Measurements from ENCODE around the gene MZF1. TPM values are rescaled to one million over a fixed set of nuclear protein-coding genes. Genes with fewer than 3 reads are reported as not detected.

Gene MZF1
- total RNA-seq, 1 experiment from 2014 or later, result 33.0 TPM

DNA sequence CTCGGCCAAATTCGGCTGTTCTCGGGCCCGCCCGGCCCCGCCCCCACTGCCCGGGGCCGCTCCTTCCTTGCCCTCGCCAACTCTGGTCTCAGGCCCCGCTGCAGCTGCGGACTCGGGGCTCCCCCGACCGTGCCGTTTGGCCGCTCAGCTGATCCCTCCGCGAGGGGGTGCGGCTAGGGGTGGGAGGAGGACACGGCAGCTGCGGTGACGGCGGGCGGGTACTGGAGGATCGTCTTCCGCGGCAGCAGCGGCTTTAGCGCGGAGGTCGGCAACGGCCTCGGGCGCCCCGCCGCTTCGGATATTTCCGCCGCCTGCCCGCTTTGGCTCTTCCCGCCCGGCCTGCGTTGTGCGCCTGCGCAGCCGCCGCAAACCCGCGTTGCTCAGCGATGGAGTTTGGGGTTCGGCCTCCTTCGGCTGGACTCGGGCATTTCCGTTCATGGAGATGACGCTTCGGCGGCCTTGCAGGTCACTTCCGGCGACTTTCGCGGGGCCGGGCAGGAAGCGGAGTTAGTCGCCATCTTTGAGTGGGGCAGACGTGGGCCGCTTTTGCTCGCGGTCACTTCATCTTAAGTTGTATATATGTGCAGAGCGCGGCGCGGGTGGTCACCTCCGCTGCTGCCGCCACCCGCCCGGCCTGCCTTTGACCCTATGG lies 14.4 kb downstream of the MZF1 start (continued):
- TF ChIP-seq POLR2AphosphoS5 (IDR thresholded peaks at IDR 0.05; ENCODE audit: low read depth, low read length) (peak; percentile 67), TCF7L2 (IDR thresholded peaks at IDR 0.05; ENCODE audit: borderline replicate concordance, extremely low read depth, insufficient read depth, insufficient read length) (no peak), SP1 (IDR thresholded peaks at IDR 0.05; ENCODE audit: low read depth) (peak; percentile 36; the same call in 1 of the 2 replicates), ZFX (IDR thresholded peaks at IDR 0.05) (peak; percentile 81; the same call in 1 of the 2 replicates)
- TF ChIP-seq, protein P1, sequence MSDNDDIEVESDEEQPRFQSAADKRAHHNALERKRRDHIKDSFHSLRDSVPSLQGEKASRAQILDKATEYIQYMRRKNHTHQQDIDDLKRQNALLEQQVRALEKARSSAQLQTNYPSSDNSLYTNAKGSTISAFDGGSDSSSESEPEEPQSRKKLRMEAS (IDR thresholded peaks at IDR 0.05), result peak; percentile 74

DNA sequence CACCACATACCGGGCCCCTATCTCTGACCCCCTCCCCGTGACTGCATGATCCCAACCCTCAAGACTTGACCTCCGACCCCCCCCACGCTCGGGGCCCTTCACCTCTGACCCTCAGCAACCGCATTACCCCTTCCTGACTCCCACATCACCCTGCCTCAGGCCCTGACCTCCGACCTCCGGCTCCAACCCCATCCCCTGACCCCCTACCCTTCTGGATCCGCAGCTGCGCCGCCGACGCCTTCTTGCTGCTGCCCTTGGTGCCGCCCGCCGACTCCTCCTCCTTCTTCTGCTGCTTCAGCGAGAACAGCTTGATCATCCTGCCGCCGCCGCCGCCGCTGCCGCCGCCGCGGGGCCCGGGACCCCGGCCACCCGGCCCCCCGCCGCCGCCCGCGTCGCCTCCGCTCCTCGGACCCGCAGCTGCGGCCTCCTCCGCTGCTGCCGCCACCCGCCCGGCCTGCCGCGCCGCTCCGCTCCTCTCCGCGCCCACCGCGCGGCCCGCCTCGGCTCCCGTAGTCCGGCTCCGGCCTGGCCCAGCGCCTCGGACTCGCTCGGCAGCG lies 15.0 kb downstream of the MZF1 start, which contains the start of gene UBE2M:
Gene UBE2M, minus strand, starts transcription at position 546 of the 557 bp plus-strand sequence. Its CDS starts 230 bp downstream, at position 316.
- no peak for ATAC-seq
- Histone ChIP-seq H3K9me3 (ENCODE audit: control insufficient read depth in 1 of 2, insufficient read depth in 1 of 2, low read depth in 1 of 2, low read length in 2 of 2) (no peaks in the 10 kb centered on the region), H3K4me3 (replicated peaks in 1 of 2; ENCODE audit: low read depth in 1 of 2, low read length in 2 of 2) (peak within 1 kb of the TSS; percentile 74 to 99), H3K9ac (ENCODE audit: low read length) (peak within 1 kb of the TSS; percentile 94), H3K27ac (ENCODE audit: low read depth, low read length) (peak within 1 kb of the TSS; percentile 98), H3K4me1 (ENCODE audit: control insufficient read depth in 1 of 2, insufficient read depth in 2 of 2, low read length in 2 of 2) (peaks cover 26 to 52% of the 10 kb centered on the region in 2 experiments), H4K20me1 (ENCODE audit: insufficient read depth) (no peaks in the 10 kb centered on the region), H3K9me2 (ENCODE audit: insufficient read depth) (no peaks in the 10 kb centered on the region), H3K36me3 (ENCODE audit: control insufficient read depth in 1 of 2, insufficient read depth in 2 of 2, low read length in 2 of 2) (peaks cover 7 to 20% of the 10 kb centered on the region in 2 experiments; a peak in 2 of 4 replicates), H3K4me2 (ENCODE audit: low read length) (peak within 1 kb of the TSS; percentile 92), H2AFZ (ENCODE audit: low read depth, low read length, poor library complexity, severe bottlenecking) (no peak within 1 kb of the TSS), H3K27me3 (ENCODE audit: insufficient read depth, low read length) (no peaks in the 10 kb centered on the region), H3K79me2 (ENCODE audit: insufficient read depth, low read length) (peaks cover 57% of the 10 kb centered on the region)
- CTCF ChIA-PET, result no interaction called here
- POLR2A ChIA-PET, result no interaction called here
- RAD21 ChIA-PET (ENCODE audit: low non-redundant PET in 1 of 2, low total read pairs in 2 of 2, uncharacterized antibody in 2 of 2, unreplicated experiment in 2 of 2), result no interaction called here
- DNase-seq (ENCODE audit: low read depth, low spot score), result no peak
- TF ChIP-seq, protein P2, sequence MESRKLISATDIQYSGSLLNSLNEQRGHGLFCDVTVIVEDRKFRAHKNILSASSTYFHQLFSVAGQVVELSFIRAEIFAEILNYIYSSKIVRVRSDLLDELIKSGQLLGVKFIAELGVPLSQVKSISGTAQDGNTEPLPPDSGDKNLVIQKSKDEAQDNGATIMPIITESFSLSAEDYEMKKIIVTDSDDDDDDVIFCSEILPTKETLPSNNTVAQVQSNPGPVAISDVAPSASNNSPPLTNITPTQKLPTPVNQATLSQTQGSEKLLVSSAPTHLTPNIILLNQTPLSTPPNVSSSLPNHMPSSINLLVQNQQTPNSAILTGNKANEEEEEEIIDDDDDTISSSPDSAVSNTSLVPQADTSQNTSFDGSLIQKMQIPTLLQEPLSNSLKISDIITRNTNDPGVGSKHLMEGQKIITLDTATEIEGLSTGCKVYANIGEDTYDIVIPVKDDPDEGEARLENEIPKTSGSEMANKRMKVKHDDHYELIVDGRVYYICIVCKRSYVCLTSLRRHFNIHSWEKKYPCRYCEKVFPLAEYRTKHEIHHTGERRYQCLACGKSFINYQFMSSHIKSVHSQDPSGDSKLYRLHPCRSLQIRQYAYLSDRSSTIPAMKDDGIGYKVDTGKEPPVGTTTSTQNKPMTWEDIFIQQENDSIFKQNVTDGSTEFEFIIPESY (IDR thresholded peaks at IDR 0.05; ENCODE audit: extremely low read depth, insufficient replicate concordance, low read length), result peak; percentile 5
- TF ChIP-seq YY1 (IDR thresholded peaks at IDR 0.05; ENCODE audit: extremely low read depth, insufficient replicate concordance, low read depth, low read length), result peak; percentile 17
- no peak for TF ChIP-seq CEBPB (IDR thresholded peaks at IDR 0.05; ENCODE audit: low read depth)
- no TSS peak for BruUV-seq (replicated peaks)
- intact Hi-C loops (cut with micrococcal nuclease), result no loop called here

Measured in HCT116 (cell line).